Myocyte (in vitro differentiated cells): ENCODE data around the gene RAP1GDS1. TPM values are rescaled to one million over a fixed set of nuclear protein-coding genes. Genes with fewer than 3 reads are reported as not detected.

Experiments
- DNase-seq: peaks from one replicate; pipeline ENCODE4 v3.0.0-alpha.2; 2012; ENCODE audit warnings: low read depth
- total RNA-seq: library from RNA; depleted of rRNA; stranded (reverse); fragments of >200 nt; gene quantifications from 2 replicates; pipeline ENCODE4 v1.2.3, GENCODE V29; 2014

The RAP1GDS1 gene
- total RNA-seq, 1 donor from 2014 or later, result 74.3 TPM

DNA sequence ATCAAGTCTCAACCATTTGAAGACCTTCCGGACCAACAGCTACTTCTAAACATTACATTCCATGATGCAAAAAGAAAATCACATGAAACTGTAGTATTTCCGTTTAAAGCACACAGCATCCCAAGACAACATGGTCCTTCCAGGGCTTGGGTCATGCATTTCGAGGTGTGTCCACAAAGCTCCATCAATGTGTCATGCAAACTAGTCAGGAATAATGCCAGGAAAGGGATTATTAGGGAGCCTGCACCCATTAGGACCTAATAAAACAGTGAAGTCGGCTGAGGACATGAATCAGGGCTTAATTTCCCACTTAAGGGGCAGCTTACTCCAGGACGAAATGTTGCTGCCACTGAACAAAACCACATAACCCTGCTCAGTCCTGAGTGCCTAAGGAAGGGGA lies 219.4 kb downstream of the RAP1GDS1 start:
- DNase-seq, result no peak

- peak; percentile 40 for DNase-seq
Measured at GRCh38 chr4:98481167-98481566, 220.0 kb downstream of the RAP1GDS1 start.

GRCh38 chr4:98482503-98482846 lies 221.3 kb downstream of the RAP1GDS1 start:
- no peak for DNase-seq

DNA sequence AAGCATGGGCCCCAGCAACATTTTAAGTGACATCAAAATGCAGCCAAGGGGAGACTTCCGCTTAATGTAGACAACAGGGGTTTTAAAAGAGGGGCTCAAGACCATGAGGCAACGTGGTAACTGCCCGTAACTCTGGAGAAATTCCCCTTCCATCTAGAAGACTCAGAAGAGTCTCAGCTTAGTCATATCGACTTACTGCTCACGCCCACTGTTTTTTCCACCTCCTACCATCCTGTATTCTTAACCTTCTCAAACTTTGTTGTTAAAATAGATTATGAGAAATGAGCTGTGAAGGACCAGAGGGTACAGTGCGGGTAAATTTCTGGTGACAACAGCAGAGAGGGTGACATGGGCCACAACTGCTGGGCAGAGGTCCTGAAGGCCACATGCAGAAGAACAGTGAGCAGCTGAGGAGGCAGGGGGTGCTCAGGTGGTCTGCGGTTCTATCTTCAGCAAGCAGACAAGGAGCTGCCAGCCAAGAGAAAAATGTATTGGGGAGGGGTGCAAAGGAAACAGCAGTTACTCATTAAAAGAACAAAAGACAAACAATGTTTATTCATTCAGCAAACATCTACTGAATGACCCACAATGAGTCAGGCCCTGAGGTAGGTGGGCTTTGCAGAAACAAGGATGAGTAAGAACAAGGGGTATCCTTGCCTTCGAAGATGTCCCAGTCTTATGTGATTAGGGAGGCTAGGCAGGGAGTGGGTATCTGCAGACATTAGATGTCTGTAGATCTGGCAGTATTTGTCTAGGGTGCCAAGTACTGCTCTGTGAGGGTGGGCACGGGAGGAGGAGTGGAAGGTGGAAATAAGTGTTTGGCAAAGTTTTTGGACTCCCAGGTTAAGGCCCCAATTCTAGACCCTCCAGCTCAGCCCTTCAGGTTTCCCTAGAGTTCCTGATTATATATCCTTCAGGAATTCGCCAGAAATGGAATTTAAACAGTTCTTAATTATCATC lies 221.9 kb downstream of the RAP1GDS1 start:
- DNase-seq, result no peak

- DNase-seq, result no peak
Measured at GRCh38 chr4:98484031-98484430, 222.8 kb downstream of the RAP1GDS1 start.

DNA sequence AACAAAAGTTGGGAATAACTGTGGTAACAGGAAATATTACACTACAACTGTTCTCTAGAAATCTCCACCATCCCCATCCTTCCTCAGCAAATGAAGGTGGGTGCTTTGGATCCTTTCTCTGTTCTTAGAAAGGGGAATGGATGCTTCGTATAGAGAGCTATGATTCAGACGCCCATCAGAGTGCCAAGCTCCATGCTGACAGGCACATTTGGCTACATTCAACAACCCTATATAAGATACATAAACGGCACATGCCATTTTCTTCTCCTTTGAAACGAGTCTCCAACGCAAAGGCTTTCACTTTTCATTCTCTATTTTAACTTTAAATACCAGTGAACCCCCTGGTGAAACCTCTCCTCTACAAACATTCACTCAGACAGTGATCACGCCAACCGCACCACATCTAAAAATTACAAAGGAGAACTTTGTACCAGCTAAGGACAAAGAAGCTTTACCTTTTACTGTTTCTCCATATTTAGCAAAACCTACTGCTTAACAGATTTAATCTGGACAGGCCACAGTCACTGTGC lies 224.7 kb downstream of the RAP1GDS1 start:
- DNase-seq, result no peak

- DNase-seq, result no peak
Measured at GRCh38 chr4:98490251-98490650, 229.1 kb downstream of the RAP1GDS1 start.

- DNase-seq, result no peak
Measured at GRCh38 chr4:98491899-98492559, 230.8 kb downstream of the RAP1GDS1 start.

- no peak for DNase-seq
Measured at GRCh38 chr4:98493296-98493695, 232.1 kb downstream of the RAP1GDS1 start.

Other genes with a start within 250 kb of the RAP1GDS1 start
- gene STPG2, start 117.9 kb upstream of the RAP1GDS1 start, total RNA-seq, result not detected in 2 replicates